HCT116 (cell line): ENCODE measurements around the gene WDHD1. TPM values are rescaled to one million over a fixed set of nuclear protein-coding genes. Genes with fewer than 3 reads are reported as not detected.

Experiments used
- ATAC-seq: fragments of 200-7000 bp; cut with Tn5 transposase; 2 replicates; pipeline ENCODE4 v1.9.1; 2020; ENCODE audit warnings: mild to moderate bottlenecking, moderate library complexity
- BruUV-seq: library from RNA; stranded (reverse); fragments of 400-500 nt; replicated peaks from 2 replicates; lab custom pipeline; 2021; lab: Mats Ljungman, UMichigan
- CTCF ChIA-PET: fragments of 300-600 bp; sonication (Branson Sonifier 250); formaldehyde crosslinking; loops from one replicate; lab custom pipeline; 2021; ENCODE audit warnings: antibody characterized with exemption; lab: Charles Lee
- POLR2A ChIA-PET: fragments of 300-600, 350-600 bp; sonication (Branson Sonifier 250); formaldehyde crosslinking; loops from one replicate; lab custom pipeline; 2021; ENCODE audit warnings: antibody characterized with exemption; lab: Charles Lee
- RAD21 ChIA-PET, 2 experiments: fragments of 300-600 bp; sonication (Branson Sonifier 250); formaldehyde crosslinking; loops; one replicate each; lab custom pipeline; 2023; ENCODE audit warnings: low total read pairs in 2 of 2; ENCODE audit not compliant: uncharacterized antibody in 2 of 2, unreplicated experiment in 2 of 2, low non-redundant PET in 1 of 2; lab: Charles Lee
- DNase-seq: peaks from one replicate; pipeline ENCODE4 v3.0.0-alpha.2; 2010; ENCODE audit warnings: low read depth, low spot score
- H2AFZ ChIP-seq: fragments of 200-600 bp; shearing (Covaris generic), sonication (generic); 2 replicates; pipeline ENCODE4 v1.6.1; 2017; ENCODE audit warnings: low read depth, mixed run types, mixed read lengths, antibody characterized with exemption, low read length; ENCODE audit not compliant: poor library complexity, severe bottlenecking
- H3K27ac ChIP-seq: 2 replicates; pipeline ENCODE4 v1.5.1; 2012; ENCODE audit warnings: low read depth, low read length
- H3K27me3 ChIP-seq: fragments of 200-600 bp; sonication (generic); 2 replicates; pipeline ENCODE4 v1.6.1; 2016; ENCODE audit warnings: mixed run types, low read length, mixed read lengths; ENCODE audit not compliant: insufficient read depth
- H3K36me3 ChIP-seq, 2 experiments: fragments of 200-500 bp in 1 of 2; fragments of 200-600 bp in 1 of 2; sonication (Bioruptor generic) in 1 of 2; sonication (generic) in 1 of 2; 2 replicates each; pipeline versions ENCODE4 v1.5.1 to v1.6.1; 2014 to 2016; ENCODE audit warnings: low read length in 2 of 2, inconsistent platforms in 1 of 2, mixed read lengths in 1 of 2, mixed run types in 1 of 2; ENCODE audit not compliant: insufficient read depth in 2 of 2, control insufficient read depth in 1 of 2
- H3K4me1 ChIP-seq, 2 experiments: fragments of 200-600 bp in 1 of 2; sonication (generic) in 1 of 2; 2 replicates each; pipeline versions ENCODE4 v1.5.1 to v1.6.1; 2012 to 2017; ENCODE audit warnings: low read length in 2 of 2, inconsistent platforms in 1 of 2, mild to moderate bottlenecking in 1 of 2, mixed read lengths in 1 of 2, mixed run types in 1 of 2, moderate library complexity in 1 of 2; ENCODE audit not compliant: insufficient read depth in 2 of 2, control insufficient read depth in 1 of 2
- H3K4me2 ChIP-seq: fragments of 200-600 bp; sonication (generic); 2 replicates; pipeline ENCODE4 v1.6.1; 2017; ENCODE audit warnings: mixed run types, low read length, mixed read lengths
- H3K4me3 ChIP-seq, 2 experiments: fragments of 200-600 bp in 1 of 2; sonication (generic) in 1 of 2; replicated peaks in 1 of 2; 2 replicates each; pipeline ENCODE4 v1.5.1; 2011 to 2016; ENCODE audit warnings: low read length in 2 of 2, control low read depth in 1 of 2, low read depth in 1 of 2, mild to moderate bottlenecking in 1 of 2, mixed read lengths in 1 of 2, mixed run types in 1 of 2
- H3K79me2 ChIP-seq: fragments of 200-600 bp; sonication (generic); 2 replicates; pipeline ENCODE4 v1.6.1; 2017; ENCODE audit warnings: mild to moderate bottlenecking, mixed run types, low read length, moderate library complexity, mixed read lengths; ENCODE audit not compliant: insufficient read depth
- H3K9ac ChIP-seq: fragments of 200-600 bp; sonication (generic); 2 replicates; pipeline ENCODE4 v1.6.1; 2016; ENCODE audit warnings: low read length, mixed read lengths
- H3K9me2 ChIP-seq: fragments of 200-600 bp; sonication (generic), shearing (Covaris generic); 2 replicates; pipeline ENCODE4 v1.6.1; 2017; ENCODE audit warnings: mixed run types, mild to moderate bottlenecking, moderate library complexity; ENCODE audit not compliant: insufficient read depth
- H3K9me3 ChIP-seq, 2 experiments: fragments of 200-500 bp in 1 of 2; fragments of 200-600 bp in 1 of 2; sonication (Bioruptor generic) in 1 of 2; sonication (generic) in 1 of 2; 2 replicates each; pipeline ENCODE4 v1.6.1; 2014 to 2017; ENCODE audit warnings: low read length in 2 of 2, mixed read lengths in 2 of 2, inconsistent platforms in 1 of 2, low read depth in 1 of 2, mild to moderate bottlenecking in 1 of 2, mixed run types in 1 of 2, moderate library complexity in 1 of 2; ENCODE audit not compliant: control insufficient read depth in 1 of 2, insufficient read depth in 1 of 2
- H4K20me1 ChIP-seq: fragments of 200-600 bp; sonication (generic), shearing (Covaris generic); 2 replicates; pipeline ENCODE4 v1.6.1; 2017; ENCODE audit warnings: mixed run types, mild to moderate bottlenecking, moderate library complexity; ENCODE audit not compliant: insufficient read depth
- ATF3 ChIP-seq: IDR thresholded peaks from 2 replicates; pipeline ENCODE4 v1.6.1; 2012
- CBX3 ChIP-seq: IDR thresholded peaks from 2 replicates; pipeline ENCODE4 v1.6.1; 2012; ENCODE audit warnings: low read depth
- CEBPB ChIP-seq: IDR thresholded peaks from 2 replicates; pipeline ENCODE4 v1.6.1; 2012; ENCODE audit warnings: low read depth
- ELF1 ChIP-seq: IDR thresholded peaks from 2 replicates; pipeline ENCODE4 v1.6.1; 2012; ENCODE audit warnings: low read depth, borderline replicate concordance
- JUND ChIP-seq: IDR thresholded peaks from 2 replicates; pipeline ENCODE4 v1.6.1; 2012
- POLR2A ChIP-seq: IDR thresholded peaks from 2 replicates; pipeline ENCODE4 v1.7.0; 2011; ENCODE audit warnings: borderline replicate concordance; ENCODE audit not compliant: insufficient read depth, insufficient read length; ENCODE audit errors: extremely low read depth
- SIN3A ChIP-seq: IDR thresholded peaks from 2 replicates; pipeline ENCODE4 v1.6.1; 2012; ENCODE audit warnings: low read depth
- SP1 ChIP-seq: IDR thresholded peaks from 2 replicates; pipeline ENCODE4 v1.6.1; 2012; ENCODE audit warnings: low read depth
- SRF ChIP-seq: IDR thresholded peaks from 2 replicates; pipeline ENCODE4 v1.6.1; 2012; ENCODE audit warnings: low read depth
- TCF7L2 ChIP-seq: IDR thresholded peaks from 2 replicates; pipeline ENCODE4 v1.7.0; 2011; ENCODE audit warnings: borderline replicate concordance, inconsistent platforms; ENCODE audit not compliant: insufficient read depth, insufficient read length; ENCODE audit errors: extremely low read depth
- ZFX ChIP-seq: fragments of 450-650 bp; IDR thresholded peaks from 2 replicates; pipeline ENCODE4 v1.6.1; 2017
- intact Hi-C: fragments of 100-400 bp; cut with micrococcal nuclease; formaldehyde crosslinking; loops from 2 replicates; pipeline ENCODE4 v1.10.0; 2022
- total RNA-seq: library from RNA; stranded (reverse); gene quantifications from one replicate; pipeline ENCODE4 v1.2.1, GENCODE V29; 2021; ENCODE audit not compliant: unreplicated experiment
- TF ChIP-seq, protein P1 (sequence below): IDR thresholded peaks from 2 replicates; pipeline ENCODE4 v1.6.1; 2011; ENCODE audit warnings: mild to moderate bottlenecking, low read length, moderate library complexity; ENCODE audit not compliant: insufficient replicate concordance; ENCODE audit errors: extremely low read depth

Gene WDHD1
- total RNA-seq, 1 experiment from 2014 or later, result 44.3 TPM

- TF ChIP-seq TCF7L2, result no peak
- no peak for TF ChIP-seq POLR2A
- TF ChIP-seq, protein P1, sequence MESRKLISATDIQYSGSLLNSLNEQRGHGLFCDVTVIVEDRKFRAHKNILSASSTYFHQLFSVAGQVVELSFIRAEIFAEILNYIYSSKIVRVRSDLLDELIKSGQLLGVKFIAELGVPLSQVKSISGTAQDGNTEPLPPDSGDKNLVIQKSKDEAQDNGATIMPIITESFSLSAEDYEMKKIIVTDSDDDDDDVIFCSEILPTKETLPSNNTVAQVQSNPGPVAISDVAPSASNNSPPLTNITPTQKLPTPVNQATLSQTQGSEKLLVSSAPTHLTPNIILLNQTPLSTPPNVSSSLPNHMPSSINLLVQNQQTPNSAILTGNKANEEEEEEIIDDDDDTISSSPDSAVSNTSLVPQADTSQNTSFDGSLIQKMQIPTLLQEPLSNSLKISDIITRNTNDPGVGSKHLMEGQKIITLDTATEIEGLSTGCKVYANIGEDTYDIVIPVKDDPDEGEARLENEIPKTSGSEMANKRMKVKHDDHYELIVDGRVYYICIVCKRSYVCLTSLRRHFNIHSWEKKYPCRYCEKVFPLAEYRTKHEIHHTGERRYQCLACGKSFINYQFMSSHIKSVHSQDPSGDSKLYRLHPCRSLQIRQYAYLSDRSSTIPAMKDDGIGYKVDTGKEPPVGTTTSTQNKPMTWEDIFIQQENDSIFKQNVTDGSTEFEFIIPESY, result no peak
- no peak for TF ChIP-seq ELF1
- TF ChIP-seq SRF, result no peak
- no peak for TF ChIP-seq SIN3A
- TF ChIP-seq CBX3, result no peak
Measured at GRCh38 chr14:54908190-54908589, 118.7 kb downstream of the WDHD1 start (continued).

GRCh38 chr14:54906075-54906474 lies 120.8 kb downstream of the WDHD1 start:
- H3K27me3 ChIP-seq, result no peaks in the 10 kb centered on the region
- no peak overlapping the region for H3K9ac ChIP-seq
- no peak for DNase-seq
- H3K4me3 ChIP-seq, result no peak overlapping the region
- ATAC-seq, result no peak
- no peaks in the 10 kb centered on the region for H4K20me1 ChIP-seq
- no peaks in the 10 kb centered on the region for H3K9me3 ChIP-seq
- CTCF ChIA-PET, result no interaction called here
- intact Hi-C loops, result no loop called here
- H3K4me2 ChIP-seq, result no peak overlapping the region
- H3K36me3 ChIP-seq, result no peaks in the 10 kb centered on the region
- no peak overlapping the region for H3K27ac ChIP-seq
- H3K79me2 ChIP-seq, result 0 out of 2 replicates have a peak, but pooled peaks cover 2% of the 10 kb centered on the region
- H2AFZ ChIP-seq, result no peak overlapping the region
- RAD21 ChIA-PET, result no interaction called here
- BruUV-seq, result no TSS peak
- peaks cover 2 to 13% of the 10 kb centered on the region in 2 experiments; a peak in 3 of 4 replicates for H3K4me1 ChIP-seq
- H3K9me2 ChIP-seq, result no peaks in the 10 kb centered on the region
- POLR2A ChIA-PET, result no interaction called here
- TF ChIP-seq CEBPB, result no peak
- no peak for TF ChIP-seq JUND
- TF ChIP-seq ZFX, result no peak
- no peak for TF ChIP-seq SRF
- TF ChIP-seq, protein P1, result no peak
- TF ChIP-seq POLR2A, result no peak
- no peak for TF ChIP-seq ATF3
- TF ChIP-seq SP1, result no peak
